Measurements from ENCODE around the gene ABHD2. TPM values are rescaled to one million over a fixed set of nuclear protein-coding genes. Genes with fewer than 3 reads are reported as not detected.

The ABHD2 gene
- total RNA-seq, 1 donor from 2014 or later, result 59.4 TPM

Other genes with a start within 250 kb of the ABHD2 start
- gene HAPLN3, start 192.9 kb upstream of the ABHD2 start, total RNA-seq, result 2.0 TPM
- 290 TPM for gene MFGE8, start 175.1 kb upstream of the ABHD2 start, total RNA-seq
- gene RLBP1, start 133.1 kb downstream of the ABHD2 start, total RNA-seq, result not detected
- gene FANCI, start 155.5 kb downstream of the ABHD2 start, total RNA-seq, result 3.6 TPM
- gene POLG, start 246.4 kb downstream of the ABHD2 start, total RNA-seq, result 36.9 TPM